Measurements from ENCODE around the gene SNED1.

SNED1 gene

GRCh38 chr2:240957656-240958365 lies 40.6 kb upstream of the SNED1 start:
- DNase-seq (ENCODE audit: insufficient read length, low spot score) (no peak), FAIRE-seq (no peak)
- TF ChIP-seq, protein P1, sequence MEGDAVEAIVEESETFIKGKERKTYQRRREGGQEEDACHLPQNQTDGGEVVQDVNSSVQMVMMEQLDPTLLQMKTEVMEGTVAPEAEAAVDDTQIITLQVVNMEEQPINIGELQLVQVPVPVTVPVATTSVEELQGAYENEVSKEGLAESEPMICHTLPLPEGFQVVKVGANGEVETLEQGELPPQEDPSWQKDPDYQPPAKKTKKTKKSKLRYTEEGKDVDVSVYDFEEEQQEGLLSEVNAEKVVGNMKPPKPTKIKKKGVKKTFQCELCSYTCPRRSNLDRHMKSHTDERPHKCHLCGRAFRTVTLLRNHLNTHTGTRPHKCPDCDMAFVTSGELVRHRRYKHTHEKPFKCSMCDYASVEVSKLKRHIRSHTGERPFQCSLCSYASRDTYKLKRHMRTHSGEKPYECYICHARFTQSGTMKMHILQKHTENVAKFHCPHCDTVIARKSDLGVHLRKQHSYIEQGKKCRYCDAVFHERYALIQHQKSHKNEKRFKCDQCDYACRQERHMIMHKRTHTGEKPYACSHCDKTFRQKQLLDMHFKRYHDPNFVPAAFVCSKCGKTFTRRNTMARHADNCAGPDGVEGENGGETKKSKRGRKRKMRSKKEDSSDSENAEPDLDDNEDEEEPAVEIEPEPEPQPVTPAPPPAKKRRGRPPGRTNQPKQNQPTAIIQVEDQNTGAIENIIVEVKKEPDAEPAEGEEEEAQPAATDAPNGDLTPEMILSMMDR (IDR thresholded peaks at IDR 0.05; ENCODE audit: insufficient read depth, missing control alignments), result no peak

GRCh38 chr2:240958366-240959213 lies 39.8 kb upstream of the SNED1 start:
- FAIRE-seq (no peak), DNase-seq (ENCODE audit: insufficient read length, low spot score) (no peak)
- TF ChIP-seq, protein P1 (IDR thresholded peaks at IDR 0.05; ENCODE audit: insufficient read depth, missing control alignments), result no peak

DNA sequence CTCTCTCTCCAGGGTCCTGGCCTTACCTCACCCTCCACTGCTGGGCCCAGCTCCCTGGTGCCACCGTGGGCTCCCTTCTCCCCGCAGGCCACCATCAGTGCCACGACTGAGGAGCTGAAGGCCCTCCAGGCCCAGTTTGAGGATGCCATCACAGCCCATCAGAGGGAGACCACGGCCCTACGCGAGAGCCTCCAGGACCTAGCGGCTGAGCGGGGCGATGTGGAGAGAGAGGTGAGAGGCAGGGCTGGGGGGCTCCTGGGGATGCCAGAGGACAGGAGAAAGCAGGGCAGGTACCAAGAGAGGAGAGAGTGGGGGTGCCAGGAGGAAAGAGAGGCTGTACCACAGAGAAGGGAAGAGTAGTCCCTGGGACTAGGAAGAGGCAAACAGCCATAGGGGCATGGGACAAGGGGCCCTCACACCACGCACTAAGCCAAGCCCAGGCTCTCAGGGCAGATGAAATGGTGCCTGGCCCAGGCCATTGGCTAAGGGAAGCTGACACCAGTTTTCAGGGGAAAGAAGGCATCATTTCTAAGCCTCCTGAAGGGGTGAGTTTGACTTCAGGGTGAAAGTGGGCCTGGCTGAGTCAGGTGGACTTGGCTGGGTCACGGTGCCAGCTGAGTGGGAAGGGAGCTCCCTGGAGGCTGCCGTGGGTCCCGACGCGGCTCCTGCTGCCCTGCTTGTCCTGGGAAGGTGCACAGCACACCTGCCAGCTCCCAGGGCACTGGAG lies 39.0 kb upstream of the SNED1 start:
- no peak for FAIRE-seq
- DNase-seq (ENCODE audit: insufficient read length, low spot score), result no peak
- TF ChIP-seq, protein P1 (IDR thresholded peaks at IDR 0.05; ENCODE audit: insufficient read depth, missing control alignments), result no peak

GRCh38 chr2:240959941-240960308 lies 38.5 kb upstream of the SNED1 start:
- no peak for FAIRE-seq
- TF ChIP-seq, protein P1 (IDR thresholded peaks at IDR 0.05; ENCODE audit: insufficient read depth, missing control alignments), result no peak
- DNase-seq (ENCODE audit: insufficient read length, low spot score), result no peak

DNA sequence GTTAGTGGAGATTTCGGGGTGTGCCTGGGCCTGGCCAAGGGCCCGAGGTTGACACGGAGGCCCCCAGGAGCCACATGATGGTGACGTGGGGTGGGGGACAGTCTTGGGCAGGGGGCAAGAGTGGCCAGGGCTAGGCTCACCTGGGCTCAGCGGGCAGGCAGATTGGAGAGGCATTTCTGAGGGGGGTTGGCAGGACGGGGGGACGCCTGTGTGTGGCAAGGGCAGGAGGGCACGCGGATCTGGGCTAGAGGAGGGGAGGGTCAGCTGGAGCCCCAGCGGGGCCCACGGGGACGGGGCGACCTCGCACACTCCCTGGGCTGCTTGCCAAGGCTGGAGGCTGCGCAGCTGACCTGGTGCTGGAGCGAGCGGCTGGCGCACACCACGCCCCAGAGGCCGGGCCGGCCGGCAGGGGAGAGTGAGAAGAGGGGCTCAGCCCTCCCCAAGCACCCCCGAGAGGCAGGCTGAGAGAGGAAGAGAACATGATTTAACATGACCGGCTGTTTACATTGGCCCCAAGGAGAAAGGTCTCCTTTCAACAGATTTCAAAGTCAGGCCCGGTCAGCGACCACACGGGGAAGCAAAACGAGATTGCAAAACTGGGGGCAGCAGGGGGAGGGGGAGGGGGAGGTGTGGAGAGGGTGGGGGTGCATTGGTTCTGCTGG lies 38.0 kb upstream of the SNED1 start:
- FAIRE-seq (no peak), DNase-seq (ENCODE audit: insufficient read length, low spot score) (no peak)
- TF ChIP-seq, protein P1 (IDR thresholded peaks at IDR 0.05; ENCODE audit: insufficient read depth, missing control alignments), result no peak

GRCh38 chr2:240960971-240961876 lies 37.2 kb upstream of the SNED1 start:
- TF ChIP-seq, protein P1 (IDR thresholded peaks at IDR 0.05; ENCODE audit: insufficient read depth, missing control alignments), result no peak
- no peak for DNase-seq (ENCODE audit: insufficient read length, low spot score)
- no peak for FAIRE-seq

All from D721Med (cell line).